Astrocyte (in vitro differentiated cells and primary cell): ENCODE data around the gene CEP97. TPM values are rescaled to one million over a fixed set of nuclear protein-coding genes. Genes with fewer than 3 reads are reported as not detected.
A peak's percentile ranks its signal among the peaks of the same experiment; 100 is the strongest.

Experiments
- DNase-seq: peaks from one replicate; pipeline ENCODE4 v3.0.0-alpha.2; 2010; ENCODE audit warnings: low read depth
- FAIRE-seq: peaks from 2 replicates; lab custom pipeline; 2011; peaks lifted over from hg19 to GRCh38; lab: Jason Lieb, UNC
- H2AFZ ChIP-seq: 2 replicates; pipeline ENCODE4 v1.6.0; 2012; ENCODE audit warnings: low read depth, low read length, inconsistent platforms
- H3K27ac ChIP-seq: 2 replicates; pipeline ENCODE4 v1.5.1; 2011; ENCODE audit warnings: low read depth, low read length, inconsistent platforms
- H3K27me3 ChIP-seq: 2 replicates; pipeline ENCODE4 v1.6.0; 2011; ENCODE audit warnings: low read length, inconsistent platforms; ENCODE audit not compliant: insufficient read depth
- H3K36me3 ChIP-seq: 2 replicates; pipeline ENCODE4 v1.5.1; 2011; ENCODE audit warnings: low read length, inconsistent platforms; ENCODE audit not compliant: insufficient read depth
- H3K4me1 ChIP-seq: 2 replicates; pipeline ENCODE4 v1.5.1; 2011; ENCODE audit warnings: low read length, inconsistent platforms; ENCODE audit not compliant: insufficient read depth
- H3K4me2 ChIP-seq: 2 replicates; pipeline ENCODE4 v1.6.0; 2012; ENCODE audit warnings: low read length, inconsistent platforms
- H3K4me3 ChIP-seq: 2 replicates; pipeline ENCODE4 v1.5.1; 2011; ENCODE audit warnings: low read depth, mild to moderate bottlenecking, low read length, inconsistent platforms; ENCODE audit not compliant: insufficient read depth
- H3K79me2 ChIP-seq: 2 replicates; pipeline ENCODE4 v1.6.0; 2012; ENCODE audit warnings: mild to moderate bottlenecking, low read length, inconsistent platforms; ENCODE audit not compliant: insufficient read depth
- H3K9ac ChIP-seq: 2 replicates; pipeline ENCODE4 v1.6.0; 2012; ENCODE audit warnings: mild to moderate bottlenecking, low read length, inconsistent platforms
- H3K9me3 ChIP-seq: 2 replicates; pipeline ENCODE4 v1.5.1; 2012; ENCODE audit warnings: low read depth, mild to moderate bottlenecking, low read length, inconsistent platforms; ENCODE audit not compliant: insufficient read depth
- H4K20me1 ChIP-seq: 2 replicates; pipeline ENCODE4 v1.6.0; 2012; ENCODE audit warnings: low read length, inconsistent platforms; ENCODE audit not compliant: insufficient read depth
- H3K27ac Mint-ChIP-seq: one replicate; pipeline ENCODE4 v1.8.0; 2021; ENCODE audit warnings: mild to moderate bottlenecking, mixed read lengths; ENCODE audit not compliant: unreplicated experiment
- H3K27me3 Mint-ChIP-seq: one replicate; pipeline ENCODE4 v1.8.0; 2021; ENCODE audit warnings: low read depth, mixed read lengths; ENCODE audit not compliant: unreplicated experiment
- H3K36me3 Mint-ChIP-seq: one replicate; pipeline ENCODE4 v1.8.0; 2021; ENCODE audit warnings: low read depth, mixed read lengths; ENCODE audit not compliant: unreplicated experiment
- H3K4me1 Mint-ChIP-seq: one replicate; pipeline ENCODE4 v1.8.0; 2021; ENCODE audit warnings: low read depth, mixed read lengths; ENCODE audit not compliant: unreplicated experiment
- H3K4me3 Mint-ChIP-seq: one replicate; pipeline ENCODE4 v1.8.0; 2021; ENCODE audit warnings: mild to moderate bottlenecking, moderate library complexity, mixed read lengths; ENCODE audit not compliant: unreplicated experiment
- H3K9me3 Mint-ChIP-seq: one replicate; pipeline ENCODE4 v1.8.0; 2021; ENCODE audit warnings: mild to moderate bottlenecking, mixed read lengths; ENCODE audit not compliant: unreplicated experiment
- CTCF ChIP-seq: IDR thresholded peaks from 2 replicates; pipeline ENCODE4 v1.5.1; 2011; ENCODE audit warnings: low read depth, mild to moderate bottlenecking, inconsistent platforms, low read length, moderate library complexity; ENCODE audit not compliant: insufficient read depth
- EZH2 ChIP-seq: IDR thresholded peaks from 2 replicates; pipeline ENCODE4 v1.6.1; 2012; ENCODE audit warnings: mild to moderate bottlenecking, low read length, inconsistent platforms; ENCODE audit not compliant: insufficient read depth
- total RNA-seq: library from RNA; stranded (reverse); gene quantifications from 2 replicates; pipeline ENCODE4 v1.2.1, GENCODE V29; 2021

CEP97 gene
- total RNA-seq, 1 donor from 2014 or later: 11.5 TPM

GRCh38 chr3:101685050-101685400 is 39.4 kb upstream of the CEP97 start:
- H3K27me3 Mint-ChIP-seq: no peaks in the 10 kb centered on the region
- H3K4me3 Mint-ChIP-seq: peak overlapping the region; percentile 99
- H3K4me2 ChIP-seq: peak overlapping the region; percentile 96
- TF ChIP-seq CTCF (no peak), EZH2 (no peak)
- no peaks in the 10 kb centered on the region for H3K9me3 Mint-ChIP-seq
- H3K36me3 ChIP-seq: peaks cover 45% of the 10 kb centered on the region
- H3K4me1 Mint-ChIP-seq: peaks cover 10% of the 10 kb centered on the region
- peaks cover 56% of the 10 kb centered on the region for H3K79me2 ChIP-seq
- FAIRE-seq: no peak
- peak overlapping the region; percentile 99 for H3K9ac ChIP-seq
- peak overlapping the region; percentile 99 for H3K27ac Mint-ChIP-seq
- H3K36me3 Mint-ChIP-seq: peaks cover 21% of the 10 kb centered on the region
- H3K4me1 ChIP-seq: peaks cover 14% of the 10 kb centered on the region
- no peaks in the 10 kb centered on the region for H3K9me3 ChIP-seq
- no peak for DNase-seq
- H3K4me3 ChIP-seq: peak overlapping the region; percentile 100
- no peak overlapping the region for H2AFZ ChIP-seq
- peaks cover 63% of the 10 kb centered on the region for H4K20me1 ChIP-seq
- peak overlapping the region; percentile 91 for H3K27ac ChIP-seq
- no peaks in the 10 kb centered on the region for H3K27me3 ChIP-seq

GRCh38 chr3:101685870-101686307 is 38.5 kb upstream of the CEP97 start:
- Histone ChIP-seq H3K36me3 (peaks cover 37% of the 10 kb centered on the region), H2AFZ (peak overlapping the region; percentile 38), H3K9me3 (no peaks in the 10 kb centered on the region), H3K4me2 (peak overlapping the region; percentile 96), H3K79me2 (peaks cover 56% of the 10 kb centered on the region), H3K9ac (peak overlapping the region; percentile 99), H3K27ac (peak overlapping the region; percentile 91), H3K4me1 (peaks cover 14% of the 10 kb centered on the region), H4K20me1 (peaks cover 54% of the 10 kb centered on the region), H3K4me3 (peak overlapping the region; percentile 100), H3K27me3 (no peaks in the 10 kb centered on the region)
- Mint-ChIP-seq H3K27ac (peak overlapping the region; percentile 99), H3K9me3 (no peaks in the 10 kb centered on the region), H3K27me3 (no peaks in the 10 kb centered on the region), H3K4me1 (peaks cover 10% of the 10 kb centered on the region), H3K4me3 (peak overlapping the region; percentile 99), H3K36me3 (peaks cover 17% of the 10 kb centered on the region)
- DNase-seq (no peak), FAIRE-seq (no peak)
- TF ChIP-seq EZH2 (no peak), CTCF (no peak)

GRCh38 chr3:101687142-101687931 is 37.1 kb upstream of the CEP97 start:
- H3K9me3 Mint-ChIP-seq: no peaks in the 10 kb centered on the region
- H3K36me3 ChIP-seq: peaks cover 22% of the 10 kb centered on the region
- H3K27ac ChIP-seq: peak overlapping the region; percentile 91
- H3K27ac Mint-ChIP-seq: peak overlapping the region; percentile 99
- H3K27me3 ChIP-seq: no peaks in the 10 kb centered on the region
- H4K20me1 ChIP-seq: peaks cover 39% of the 10 kb centered on the region
- peak overlapping the region; percentile 99 for H3K9ac ChIP-seq
- TF ChIP-seq EZH2: no peak
- H3K9me3 ChIP-seq: no peaks in the 10 kb centered on the region
- FAIRE-seq: no peak
- H3K4me1 ChIP-seq: peaks cover 14% of the 10 kb centered on the region
- H3K36me3 Mint-ChIP-seq: peaks cover 11% of the 10 kb centered on the region
- DNase-seq: peak; percentile 54
- peak overlapping the region; percentile 96 for H3K4me2 ChIP-seq
- H3K79me2 ChIP-seq: peaks cover 43% of the 10 kb centered on the region
- no peaks in the 10 kb centered on the region for H3K27me3 Mint-ChIP-seq
- H3K4me3 ChIP-seq: peak overlapping the region; percentile 100
- H3K4me1 Mint-ChIP-seq: peaks cover 19% of the 10 kb centered on the region
- H2AFZ ChIP-seq: peak overlapping the region; percentile 1
- H3K4me3 Mint-ChIP-seq: peak overlapping the region; percentile 99
